LHCN-M2 (cell line): Measurements from ENCODE around the gene PEX1. TPM values are rescaled to one million over a fixed set of nuclear protein-coding genes. Genes with fewer than 3 reads are reported as not detected.
A peak's percentile ranks its signal among the peaks of the same experiment; 100 is the strongest.
"Not testable (repeated sequence)": the region's sequence is repeated elsewhere in the genome, so short reads cannot be mapped to it uniquely, and the experiment has no call there.

ENCODE experiments used
- DNase-seq: peaks from one replicate; pipeline ENCODE4 v3.0.0-alpha.2; 2012; ENCODE audit warnings: low read depth
- total RNA-seq: library from RNA; depleted of rRNA; stranded (reverse); fragments of >200 nt; gene quantifications from 2 replicates; pipeline ENCODE4 v1.2.3, GENCODE V29; 2014

Gene PEX1
- total RNA-seq, 1 experiment from 2014 or later, result 19.6 TPM

GRCh38 chr7:92506363-92506762, 22.0 kb downstream of the PEX1 start:
- no peak for DNase-seq

DNA sequence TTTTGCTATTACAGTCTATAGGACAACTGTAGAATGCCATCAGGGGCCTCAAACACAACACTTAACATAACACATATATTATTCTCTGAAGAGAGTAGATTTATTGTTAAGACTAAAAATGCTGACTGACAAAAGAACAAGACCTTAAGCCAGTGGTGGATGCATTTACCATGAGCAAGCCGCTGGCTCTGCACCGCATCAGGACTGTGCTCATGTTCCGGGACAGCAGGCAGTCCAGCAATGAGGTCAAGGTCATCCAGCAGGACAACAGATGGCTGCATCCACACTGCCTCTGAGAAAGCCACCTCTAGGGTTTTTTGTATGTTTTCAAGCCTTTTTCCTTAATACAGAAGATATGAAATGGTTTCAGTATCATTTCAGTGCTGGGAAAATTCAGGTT, 23.8 kb downstream of the PEX1 start:
- DNase-seq, result peak; percentile 14

- DNase-seq, result no peak
Observed at GRCh38 chr7:92503767-92504166, 24.6 kb downstream of the PEX1 start.

- no peak for DNase-seq
Observed at GRCh38 chr7:92498557-92498956, 29.8 kb downstream of the PEX1 start.

DNA sequence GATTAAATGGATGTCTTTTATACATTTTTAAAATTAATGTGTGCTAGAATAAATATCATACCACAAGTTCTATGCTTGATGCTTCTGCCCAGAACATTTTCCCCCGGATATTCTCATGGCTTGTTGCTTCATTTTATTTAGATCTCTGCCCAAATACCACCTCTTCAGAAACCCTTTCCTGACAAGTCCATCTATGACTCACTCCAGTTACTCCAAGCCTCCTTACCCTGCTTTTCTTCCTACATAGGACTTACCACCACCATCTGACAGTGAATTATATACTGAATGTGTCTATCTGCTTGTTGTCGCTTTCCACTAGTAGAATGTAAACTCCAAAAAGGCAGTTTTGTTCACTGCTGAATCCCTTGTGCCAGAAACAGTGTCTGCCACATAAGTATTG, 31.4 kb downstream of the PEX1 start:
- DNase-seq, result peak; percentile 12

- DNase-seq, result peak; percentile 22
Observed at GRCh38 chr7:92489634-92490033, 38.7 kb downstream of the PEX1 start.

- no peak for DNase-seq
Observed at GRCh38 chr7:92487804-92488203, 40.5 kb downstream of the PEX1 start.

DNA sequence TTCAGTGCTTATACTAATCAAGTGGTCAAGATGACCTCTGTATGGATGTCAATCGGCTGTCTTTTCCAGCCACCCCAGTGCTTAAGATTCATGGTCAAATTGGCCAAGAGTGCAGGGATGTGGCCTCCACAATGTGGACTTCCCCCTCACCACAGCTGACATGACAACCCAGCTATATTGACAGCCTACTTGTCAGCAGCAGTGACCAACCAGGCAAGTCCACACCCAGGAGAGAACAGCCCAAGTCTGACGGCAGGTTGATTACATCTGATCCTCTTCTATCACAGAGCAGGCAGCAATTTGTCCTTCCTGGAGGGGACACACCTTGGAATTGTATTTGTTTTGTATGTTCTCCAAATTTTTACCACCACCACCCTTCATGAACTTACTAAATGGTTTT, 42.3 kb downstream of the PEX1 start:
- no peak for DNase-seq

GRCh38 chr7:92485267-92485892, 42.9 kb downstream of the PEX1 start:
- peak; percentile 2 for DNase-seq

DNA sequence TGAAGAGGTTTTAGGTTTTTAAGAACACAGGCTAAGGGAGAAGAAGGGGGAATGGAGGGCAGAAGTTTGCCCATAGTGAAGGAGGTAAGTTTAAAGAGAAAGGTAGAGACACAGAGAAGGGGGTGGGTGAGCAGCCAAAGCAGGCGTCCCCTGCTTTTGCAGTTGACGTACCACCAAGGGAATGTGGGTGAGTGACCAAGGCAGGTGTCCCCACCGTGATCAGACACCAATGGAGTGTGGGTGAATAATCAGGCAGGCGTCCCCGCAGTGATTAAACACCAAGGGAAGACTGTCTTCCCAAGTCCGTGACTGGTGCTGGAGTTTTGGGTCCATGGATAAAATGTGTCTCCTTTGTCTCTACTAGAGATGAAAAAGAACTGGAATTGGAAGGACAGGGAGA, 44.1 kb downstream of the PEX1 start:
- DNase-seq, result not testable (repeated sequence)

DNA sequence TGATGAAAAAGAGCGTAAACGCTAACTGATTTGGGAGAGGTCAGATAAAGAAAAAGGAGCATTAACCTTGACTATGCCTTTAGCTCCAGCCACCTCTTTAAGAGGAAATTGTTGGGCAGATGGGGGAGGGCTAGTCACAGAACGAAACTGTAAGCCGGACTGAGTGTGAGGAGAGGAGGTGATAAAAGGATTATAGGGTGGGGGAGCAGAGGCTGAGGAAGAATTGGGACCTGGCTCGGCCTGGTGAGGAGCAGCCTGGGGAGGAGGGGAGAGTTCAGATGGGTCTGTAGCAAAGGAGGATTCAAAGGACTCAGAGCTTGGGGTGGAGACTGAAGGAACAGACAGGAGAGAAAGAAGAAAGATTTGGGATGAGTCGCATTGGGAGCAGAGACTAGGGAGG, 44.7 kb downstream of the PEX1 start:
- DNase-seq, result not testable (repeated sequence)

GRCh38 chr7:92479146-92479545, 49.2 kb downstream of the PEX1 start:
- DNase-seq, result not testable (repeated sequence)

DNA sequence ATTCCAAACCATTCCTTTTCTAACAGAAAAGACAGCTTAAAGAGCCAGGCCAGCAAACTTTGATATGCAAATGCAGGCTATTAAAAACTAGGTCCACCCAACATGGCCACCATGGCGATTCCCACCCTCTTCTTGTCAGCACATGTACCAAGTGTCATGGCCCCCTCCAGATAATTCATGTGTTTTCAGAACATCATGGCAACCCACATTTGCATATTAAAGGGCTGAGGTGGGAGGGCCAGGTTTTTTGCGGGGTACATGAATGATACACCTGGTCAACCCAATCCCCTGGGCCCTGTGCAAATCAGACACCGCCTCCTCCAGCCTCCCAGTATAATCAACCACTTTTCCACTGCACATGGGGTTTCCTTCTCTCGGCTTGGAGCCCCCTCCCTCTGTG, 49.6 kb downstream of the PEX1 start:
- DNase-seq, result no peak

DNA sequence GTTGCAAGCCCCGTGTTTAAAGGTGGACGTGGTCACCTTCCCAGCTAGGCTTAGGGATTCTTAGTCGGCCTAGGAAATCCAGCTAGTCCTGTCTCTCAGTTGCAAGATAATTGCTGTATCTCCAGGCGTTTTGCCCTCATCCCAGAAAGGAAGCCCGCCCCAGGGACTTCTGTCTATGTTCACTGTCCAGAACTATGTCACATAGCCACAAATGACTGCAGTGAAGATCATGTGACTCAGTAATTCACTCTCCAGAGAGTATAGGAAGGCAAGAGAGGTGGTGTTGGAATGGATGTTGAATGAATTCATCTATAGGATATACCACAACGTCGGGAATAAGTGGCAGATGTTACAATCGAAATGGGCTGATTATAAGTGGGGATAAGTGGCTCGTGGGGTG, 50.2 kb downstream of the PEX1 start:
- DNase-seq, result no peak

DNA sequence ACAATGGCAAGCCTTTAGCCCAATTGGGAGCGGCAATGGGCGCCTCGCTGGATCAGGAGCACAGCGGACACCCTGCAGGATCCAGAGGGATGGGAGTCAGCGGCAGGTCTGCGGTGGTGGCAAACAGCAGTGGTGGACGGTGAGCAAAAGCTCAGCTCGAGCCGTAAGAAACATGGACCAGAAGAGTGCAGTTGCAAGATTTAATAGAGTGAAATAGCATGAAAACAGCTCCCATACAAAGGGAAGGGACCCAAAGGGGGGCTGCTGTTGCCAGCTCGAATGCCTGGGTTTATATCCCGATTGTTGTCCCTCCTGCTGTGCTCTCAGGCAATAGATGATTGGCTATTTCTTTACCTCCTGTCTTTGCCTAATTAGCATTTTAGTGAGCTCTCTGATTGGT, 50.6 kb downstream of the PEX1 start, which contains the start of gene ERVW-1:
TSS of gene ERVW-1 (minus strand) at position 266 of the 400 bp plus-strand sequence. CDS start 7,565 bp downstream, outside the sequence.
- DNase-seq, result not testable (repeated sequence)

GRCh38 chr7:92475851-92476590, 52.3 kb downstream of the PEX1 start:
- not testable (repeated sequence) for DNase-seq

DNA sequence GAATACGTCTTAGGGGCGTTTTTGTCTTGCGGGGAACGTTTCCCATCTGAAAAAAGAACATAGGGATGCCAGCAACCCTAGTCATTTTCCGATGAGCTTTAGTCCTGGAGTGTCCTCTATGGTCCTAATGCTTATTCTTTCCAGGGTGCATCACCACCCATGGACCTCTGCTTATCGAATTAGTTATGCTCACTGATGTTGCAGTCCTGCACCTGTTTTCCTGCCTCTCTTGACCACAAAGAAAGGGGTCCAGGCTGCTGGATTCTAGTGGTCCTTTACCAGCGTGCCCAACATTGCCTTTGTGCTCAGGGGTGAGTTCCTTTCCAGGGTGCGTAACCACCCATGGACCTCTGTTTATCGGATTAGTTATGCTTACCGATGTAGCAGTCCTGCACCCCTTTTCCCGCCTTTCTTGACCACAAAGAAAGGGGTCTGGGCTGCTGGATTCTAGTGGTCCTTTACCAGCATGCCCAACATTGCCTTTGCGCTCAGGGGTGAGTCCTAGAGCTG, 53.0 kb downstream of the PEX1 start:
- DNase-seq, result not testable (repeated sequence)

DNA sequence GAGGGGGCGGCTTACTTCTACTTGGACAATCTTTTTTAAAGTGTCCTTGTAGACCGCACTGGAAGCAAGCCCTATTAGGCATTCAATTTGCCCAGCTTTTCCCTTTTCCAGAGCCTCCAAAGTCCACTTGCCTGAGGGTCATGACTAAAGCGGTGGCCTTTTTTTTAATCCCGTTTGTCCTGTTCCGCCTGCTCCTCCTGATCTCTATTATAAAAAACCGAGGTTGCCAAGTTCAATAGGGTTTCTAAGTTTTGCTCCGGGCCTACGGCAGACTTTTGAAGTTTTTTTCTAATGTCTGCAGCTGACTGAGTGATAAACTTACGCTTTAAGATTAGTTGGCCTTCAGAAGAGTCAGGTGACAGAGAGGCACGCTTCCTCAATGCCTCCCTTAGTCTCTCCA, 54.3 kb downstream of the PEX1 start:
- DNase-seq, result not testable (repeated sequence)

- not testable (repeated sequence) for DNase-seq
Observed at GRCh38 chr7:92468589-92468988, 59.7 kb downstream of the PEX1 start.

DNA sequence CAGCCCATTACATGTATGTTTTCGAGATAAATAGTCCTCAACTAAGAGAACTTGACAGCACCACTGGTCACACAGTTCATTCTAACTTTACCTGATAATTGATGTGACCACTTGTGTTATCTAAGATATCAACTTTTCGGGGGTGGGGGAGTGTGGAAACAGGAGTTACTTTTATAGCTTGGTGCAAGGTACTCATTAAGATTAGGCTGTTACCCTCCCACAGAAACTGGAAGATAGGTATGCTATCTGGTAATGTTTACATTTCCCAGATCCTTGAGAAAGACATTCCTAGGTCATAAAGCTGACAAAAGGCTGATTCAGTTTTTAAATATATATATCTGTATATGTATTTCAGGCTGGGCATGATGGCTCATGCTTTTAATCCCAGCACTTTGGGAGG, 61.6 kb downstream of the PEX1 start:
- no peak for DNase-seq

DNA sequence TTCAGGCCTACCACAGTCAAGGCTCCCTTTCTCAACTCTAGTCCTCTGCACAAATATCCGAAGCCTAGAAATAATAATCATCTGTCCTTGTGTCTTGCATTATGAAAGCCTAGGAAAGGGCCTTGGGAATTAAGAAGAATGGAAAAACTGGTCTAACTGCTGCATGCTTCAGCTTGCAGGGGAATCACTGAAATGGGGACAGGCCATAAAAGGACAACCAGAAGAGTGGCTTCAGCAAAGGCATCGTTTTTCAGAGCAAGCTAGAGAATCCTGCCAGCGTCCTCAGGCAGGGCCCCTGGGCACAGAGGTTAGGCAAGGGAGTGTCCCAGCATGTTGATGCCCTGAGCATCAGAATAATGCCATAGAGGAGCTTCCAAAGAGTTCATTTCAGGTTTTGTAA, 63.8 kb downstream of the PEX1 start:
- DNase-seq, result no peak

- DNase-seq, result no peak
Observed at GRCh38 chr7:92462560-92462959, 65.8 kb downstream of the PEX1 start.
